NCI-H2171 (cell line): ENCODE results near the gene CNMD.
"Not testable (repeated sequence)": the region's sequence is repeated elsewhere in the genome, so short reads cannot be mapped to it uniquely, and the experiment has no call there.

ENCODE experiments used
- DNase-seq: peaks from one replicate; lab custom pipeline; 2025; lab: John Stamatoyannopoulos, UW

Gene CNMD

DNA sequence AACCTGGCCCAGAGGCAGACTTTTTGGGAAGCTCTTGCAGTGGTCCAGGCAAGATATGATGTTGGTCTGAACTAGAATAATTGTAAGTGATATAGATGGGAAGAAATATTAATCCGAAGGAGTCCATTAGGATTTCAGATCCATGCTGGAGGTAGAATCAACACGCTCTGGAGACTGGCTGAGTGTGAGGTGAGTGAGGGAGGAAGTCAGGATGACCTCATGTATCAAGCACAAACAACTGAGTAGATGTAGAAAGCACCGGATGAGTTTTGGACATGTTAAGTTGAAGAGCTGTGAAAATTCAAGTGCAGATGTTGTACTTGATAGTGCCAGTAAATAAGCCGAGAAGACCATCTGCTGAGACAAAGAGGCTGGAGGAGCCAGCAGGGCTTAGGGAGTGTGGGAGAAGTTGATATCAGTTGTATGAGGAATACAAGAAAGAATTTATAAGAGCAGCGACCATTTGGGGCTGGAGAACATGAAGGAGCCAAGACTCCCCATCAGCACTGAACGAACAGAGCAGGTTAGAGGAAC, 5.3 kb upstream of the CNMD start:
- peak; percentile 35 for DNase-seq

DNA sequence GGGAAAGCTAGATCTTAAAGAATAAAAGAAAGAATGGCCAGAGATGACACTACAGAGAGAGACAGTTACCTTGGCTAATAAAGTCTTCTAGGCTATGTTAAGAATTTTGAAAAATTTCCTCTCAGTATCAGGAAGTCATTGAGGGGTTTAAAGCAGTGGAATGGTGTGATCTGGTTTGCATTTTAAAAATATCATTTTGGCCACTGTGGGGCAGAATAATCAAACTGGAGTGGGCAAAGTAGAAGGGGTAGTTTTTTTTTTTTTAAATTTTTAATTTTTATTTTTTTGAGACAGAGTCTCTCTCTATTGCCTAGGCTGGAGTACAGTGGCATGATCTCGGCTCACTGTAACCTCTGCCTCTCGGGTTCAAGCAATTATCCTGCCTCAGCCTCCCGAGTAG, 4.4 kb upstream of the CNMD start:
- DNase-seq = no peak

- DNase-seq = no peak
These were observed 3.9 kb upstream of the CNMD start for GRCh38 chr13:52743569-52743968.

- DNase-seq = no peak
These were observed 727 bp downstream of the CNMD start for GRCh38 chr13:52738719-52739467.

DNA sequence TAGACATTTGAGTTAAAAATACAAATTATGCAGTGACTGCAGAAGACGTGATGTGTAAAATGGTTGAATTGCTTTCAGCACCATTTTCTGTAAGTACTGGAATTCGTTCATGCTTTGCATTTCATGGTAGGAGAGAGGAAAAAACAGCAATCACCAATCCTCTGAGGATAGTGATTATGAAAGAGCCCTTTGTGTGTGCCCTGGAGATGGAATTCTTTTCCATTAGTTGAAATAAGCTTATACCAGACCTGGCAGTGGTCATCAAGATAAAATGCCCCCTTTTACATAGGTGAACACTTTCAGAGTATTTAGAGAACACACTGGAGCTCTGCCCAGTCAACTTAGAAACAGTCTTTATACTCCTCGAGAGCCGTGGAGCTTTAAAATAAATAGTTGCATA, 1.7 kb downstream of the CNMD start:
- DNase-seq = no peak

- no peak for DNase-seq
These were observed 2.2 kb downstream of the CNMD start for GRCh38 chr13:52737451-52737850.

DNA sequence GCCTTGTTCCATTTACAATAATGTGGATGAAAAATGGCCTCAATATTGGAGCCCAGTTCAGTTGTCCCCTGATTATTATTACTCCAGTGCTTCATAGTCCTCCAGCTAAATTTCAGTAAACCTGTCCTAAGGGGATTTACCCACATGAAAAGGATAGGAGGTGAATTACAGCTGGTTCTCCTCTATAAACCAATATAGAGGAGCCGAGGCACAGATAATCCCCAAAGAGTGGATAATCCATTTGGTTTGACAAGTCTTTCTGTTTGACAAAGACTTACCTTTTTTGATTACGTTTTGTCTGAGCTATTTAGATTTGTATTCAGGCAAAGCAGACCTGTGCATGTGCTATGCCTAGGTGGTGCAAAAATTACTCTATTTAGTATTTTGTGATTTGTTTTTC, 2.7 kb downstream of the CNMD start:
- no peak for DNase-seq

- no peak for DNase-seq
These were observed 5.5 kb downstream of the CNMD start for GRCh38 chr13:52734075-52734623.

DNA sequence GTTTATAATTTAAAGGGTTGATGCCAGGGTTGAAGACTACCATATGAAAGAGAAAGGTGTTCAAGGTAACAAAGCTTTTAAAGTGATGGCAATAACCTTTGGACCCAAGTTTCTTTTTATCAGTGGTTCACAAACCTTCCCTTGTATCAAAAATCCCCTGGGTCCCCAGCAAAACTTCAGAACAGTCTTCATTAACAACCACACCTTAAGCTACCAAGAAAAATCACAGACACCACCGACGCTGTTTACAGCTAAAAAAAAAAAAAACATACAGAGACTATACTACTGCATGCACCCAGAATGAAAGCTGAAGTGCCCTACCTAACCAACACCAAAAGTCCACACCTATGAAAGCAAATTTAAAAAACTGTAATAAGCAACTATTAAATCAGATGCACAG, 13.4 kb downstream of the CNMD start:
- DNase-seq = no peak

GRCh38 chr13:52725302-52725701, 14.3 kb downstream of the CNMD start:
- no peak for DNase-seq

- DNase-seq = no peak
These were observed 16.4 kb downstream of the CNMD start for GRCh38 chr13:52723181-52723580.

- DNase-seq = not testable (repeated sequence)
These were observed 18.3 kb downstream of the CNMD start for GRCh38 chr13:52721356-52721755.

DNA sequence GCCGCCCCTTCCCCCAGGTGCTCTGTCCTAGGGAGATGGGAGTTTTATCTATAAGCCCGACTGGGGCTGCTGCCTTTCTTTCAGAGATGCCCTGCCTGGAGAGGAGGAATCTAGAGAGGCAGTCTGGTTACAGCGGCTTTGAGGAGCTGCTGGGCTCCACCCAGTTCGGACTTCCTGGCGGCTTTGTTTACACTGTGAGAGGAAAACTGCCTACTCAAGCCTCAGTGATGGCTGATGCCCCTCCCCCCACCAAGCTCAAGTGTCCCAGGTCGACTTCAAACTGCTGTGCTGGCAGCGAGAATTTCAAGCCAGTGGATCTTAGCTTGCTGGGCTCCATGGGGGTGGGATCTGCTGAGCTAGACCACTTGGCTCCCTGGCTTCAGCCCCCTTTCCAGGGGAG, 18.7 kb downstream of the CNMD start:
- not testable (repeated sequence) for DNase-seq

GRCh38 chr13:52713894-52714293, 25.7 kb downstream of the CNMD start:
- no peak for DNase-seq

DNA sequence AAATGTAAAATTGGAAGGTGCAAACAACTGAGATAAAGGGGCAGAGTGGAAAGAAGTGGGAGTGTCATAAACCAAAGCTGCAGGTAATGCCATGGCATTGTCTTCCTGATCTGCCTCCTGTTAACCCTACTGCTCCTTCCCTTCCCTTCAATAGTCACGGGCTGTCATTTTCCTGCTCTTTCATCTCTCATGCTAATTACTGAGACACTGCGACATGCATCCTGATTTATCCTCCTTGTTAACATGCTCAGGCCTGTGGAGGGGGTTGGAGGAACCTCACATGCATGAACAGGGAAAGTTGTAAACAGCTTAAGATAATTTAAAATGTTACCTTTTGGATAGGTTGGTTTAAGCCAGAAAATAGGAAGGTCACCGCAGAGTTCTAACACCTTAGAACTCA, 27.2 kb downstream of the CNMD start:
- no peak for DNase-seq

DNA sequence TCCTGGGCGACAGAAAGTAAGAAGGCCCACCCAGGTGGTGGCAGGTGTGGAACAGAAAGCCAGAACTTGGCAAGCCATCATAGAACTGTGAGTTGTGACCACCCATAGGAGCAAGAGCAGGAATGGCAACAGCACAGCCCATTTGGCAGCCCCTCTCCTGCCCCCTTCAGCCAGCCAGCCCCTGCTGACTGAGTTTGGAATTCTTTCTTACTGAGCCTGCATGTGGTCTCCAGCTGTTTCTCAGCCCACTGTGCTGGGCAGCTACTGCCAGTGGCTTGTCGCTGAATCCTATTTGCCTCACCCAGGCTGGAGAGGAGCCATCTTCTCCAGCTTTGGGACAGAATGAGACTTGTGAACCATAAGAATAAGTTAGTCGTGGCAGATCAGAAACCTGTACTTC, 28.3 kb downstream of the CNMD start:
- no peak for DNase-seq

DNA sequence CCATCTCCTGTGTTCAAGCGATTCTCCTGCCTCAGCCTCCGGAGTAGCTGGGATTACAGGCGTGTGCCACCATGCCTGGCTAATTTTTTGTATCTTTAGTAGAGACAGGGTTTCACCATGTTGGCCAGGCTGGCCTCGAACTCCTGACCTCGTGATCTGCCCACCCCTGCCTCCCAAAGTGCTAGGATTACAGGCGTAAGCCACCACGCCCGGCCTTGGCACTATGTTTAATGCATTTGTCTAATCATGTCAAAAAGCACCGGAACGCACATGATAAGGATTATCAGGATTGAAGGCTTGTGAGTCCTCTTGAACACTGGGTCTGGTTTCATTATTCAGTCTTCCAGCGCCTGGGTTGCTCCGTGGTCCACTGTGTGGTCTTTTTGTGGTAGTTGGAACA, 31.4 kb downstream of the CNMD start:
- not testable (repeated sequence) for DNase-seq

GRCh38 chr13:52707375-52707774, 32.2 kb downstream of the CNMD start:
- DNase-seq = no peak

DNA sequence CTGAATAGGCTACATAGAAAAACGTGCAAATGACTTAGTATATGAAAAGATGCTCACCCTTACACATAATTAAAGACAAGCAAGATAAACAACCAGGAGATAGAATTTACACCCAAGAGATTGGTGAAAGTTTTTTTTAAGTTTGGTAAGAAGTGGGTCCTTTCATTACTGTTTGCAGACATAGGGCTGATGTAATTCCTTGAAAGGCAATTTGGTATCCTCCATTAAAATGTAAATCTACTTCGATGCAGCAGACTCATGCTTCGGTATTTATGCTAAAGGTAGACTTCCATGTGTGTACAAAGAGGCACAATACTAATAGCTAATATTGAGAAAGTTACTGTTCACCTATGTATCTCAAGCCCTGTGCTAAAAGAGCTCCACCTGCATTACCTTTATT, 33.5 kb downstream of the CNMD start:
- DNase-seq = no peak

DNA sequence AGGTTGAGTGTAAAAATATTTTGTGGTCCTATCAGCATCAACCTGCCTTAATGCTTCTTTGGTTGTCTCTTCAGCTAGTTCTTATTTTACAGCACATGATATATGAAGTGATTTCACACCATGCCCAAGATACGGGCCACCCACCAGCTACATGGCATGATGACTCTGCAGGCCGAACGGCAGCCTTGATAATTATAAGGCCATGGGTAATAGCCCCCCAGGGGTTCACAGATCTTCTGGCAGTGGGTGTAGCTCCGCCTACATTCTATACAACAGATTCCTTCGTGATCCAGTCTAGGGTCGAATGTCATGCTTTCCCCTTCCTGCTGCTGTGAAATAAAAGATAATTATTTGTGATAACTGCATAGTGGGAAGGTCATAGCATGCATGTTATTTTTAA, 36.1 kb downstream of the CNMD start:
- no peak for DNase-seq

DNA sequence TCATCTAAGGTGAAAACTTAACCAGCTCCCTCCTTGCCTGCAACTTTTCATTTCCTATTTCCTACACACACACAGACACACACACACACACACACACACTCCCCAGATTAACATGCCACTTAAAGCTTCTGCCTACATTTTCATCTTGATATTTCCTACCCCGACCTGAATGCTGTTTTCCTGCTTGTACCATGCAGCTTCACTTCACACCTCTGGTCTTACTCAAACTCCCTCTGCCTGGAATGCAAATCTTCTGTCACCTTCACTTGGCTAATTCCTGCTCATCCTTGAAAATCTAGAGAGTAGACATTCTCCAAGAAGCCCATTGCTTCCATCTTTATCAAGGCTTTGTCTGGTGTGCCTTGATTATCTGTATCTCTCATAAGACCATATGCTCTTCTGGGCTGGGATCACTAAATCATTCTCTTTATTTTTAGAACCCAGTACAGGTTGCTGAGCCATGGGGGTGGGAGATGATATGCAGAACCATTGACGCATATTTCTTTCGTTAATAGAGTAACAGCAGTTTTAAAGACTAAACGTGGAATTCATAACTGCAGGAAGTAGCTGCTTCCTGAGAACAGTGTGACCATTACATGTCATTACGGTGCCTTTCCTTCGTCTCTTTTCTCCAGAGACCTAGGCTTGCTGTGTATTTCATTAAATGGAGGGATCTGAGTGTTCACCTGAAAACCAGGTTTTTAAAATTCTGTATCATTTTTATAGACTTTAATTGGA, 37.7 kb downstream of the CNMD start:
- DNase-seq = no peak

DNA sequence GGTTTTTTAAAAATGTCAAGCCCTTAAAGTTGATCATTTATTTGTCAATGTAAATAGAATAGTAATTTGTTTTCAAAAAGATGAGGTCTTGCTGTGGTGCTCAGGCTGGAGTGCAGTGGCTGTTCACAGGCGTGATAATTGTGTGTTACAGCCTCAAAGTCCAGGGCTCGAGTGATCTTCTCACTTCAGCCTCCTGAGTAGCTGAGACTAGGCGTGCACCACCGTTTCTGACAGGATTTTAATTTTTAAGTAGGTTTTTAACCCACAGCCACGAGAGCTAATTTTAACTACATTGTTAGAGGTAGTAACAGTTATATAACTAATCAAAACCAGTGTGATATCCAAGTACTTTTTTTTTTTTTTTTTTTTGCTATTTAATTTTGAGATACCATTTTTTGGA, 43.1 kb downstream of the CNMD start:
- no peak for DNase-seq

GRCh38 chr13:52695856-52696255, 43.8 kb downstream of the CNMD start:
- no peak for DNase-seq
